COLO668 (cell line): ENCODE measurements around the gene VTI1A.

ENCODE experiments used
- DNase-seq: peaks from one replicate; lab custom pipeline; 2025; ENCODE audit not compliant: unreplicated experiment; lab: John Stamatoyannopoulos, UW

The VTI1A gene

DNA sequence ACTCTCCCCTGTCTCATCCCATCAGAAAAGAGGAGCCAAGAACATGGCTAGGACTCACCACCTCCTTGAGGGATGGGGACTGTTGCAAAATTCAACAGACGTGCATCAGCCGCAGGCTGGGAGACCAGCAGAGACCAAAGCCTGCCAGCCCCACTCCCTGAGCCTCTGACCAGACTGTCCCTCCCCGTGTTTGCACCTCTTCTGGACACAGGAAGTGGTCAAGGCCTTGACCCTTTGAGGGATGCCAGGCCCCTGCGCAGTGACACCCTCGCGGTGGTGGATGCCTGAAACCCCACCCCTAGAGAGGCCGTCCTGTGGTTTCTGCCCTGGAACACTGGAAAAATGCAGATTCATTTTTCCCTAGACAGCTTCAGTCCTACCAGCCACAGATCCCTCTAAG lies 374.6 kb downstream of the VTI1A start:
- DNase-seq, result no peak

- no peak for DNase-seq
These were observed 376.0 kb downstream of the VTI1A start for GRCh38 chr10:112823007-112823406.

GRCh38 chr10:112823604-112824003 lies 376.6 kb downstream of the VTI1A start:
- no peak for DNase-seq

DNA sequence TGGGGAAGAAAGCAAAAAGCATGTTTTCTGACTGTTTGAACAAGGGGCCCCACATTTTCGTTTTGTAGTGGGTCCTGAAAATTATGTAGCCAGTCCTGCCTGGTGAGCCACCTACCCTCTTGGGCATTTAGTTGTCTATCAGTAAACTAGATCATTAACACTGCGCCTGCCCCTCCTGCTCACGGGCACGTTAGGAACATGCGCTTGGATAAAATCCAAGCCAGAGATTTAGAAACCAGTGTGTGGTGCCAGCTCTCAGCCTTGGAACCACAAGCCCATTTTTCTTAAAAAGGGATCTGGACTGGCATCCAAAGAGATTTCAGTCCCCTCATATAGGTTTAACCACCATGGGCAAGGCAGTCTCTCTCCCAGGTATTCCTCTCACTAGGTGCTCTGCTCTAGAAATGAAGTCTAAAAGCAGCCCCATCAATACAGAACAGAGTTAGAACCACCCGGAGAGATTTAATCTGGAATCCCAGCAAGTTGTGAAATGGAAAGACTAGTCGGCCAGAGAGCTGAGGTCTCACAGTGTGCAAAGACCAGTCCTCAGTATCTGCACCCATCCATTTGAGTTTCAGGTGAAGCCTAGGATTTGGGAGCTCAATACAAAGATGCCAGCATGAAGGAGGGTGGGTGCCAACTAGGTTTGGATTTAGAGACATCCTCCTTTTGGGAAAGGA lies 379.1 kb downstream of the VTI1A start:
- DNase-seq, result no peak

DNA sequence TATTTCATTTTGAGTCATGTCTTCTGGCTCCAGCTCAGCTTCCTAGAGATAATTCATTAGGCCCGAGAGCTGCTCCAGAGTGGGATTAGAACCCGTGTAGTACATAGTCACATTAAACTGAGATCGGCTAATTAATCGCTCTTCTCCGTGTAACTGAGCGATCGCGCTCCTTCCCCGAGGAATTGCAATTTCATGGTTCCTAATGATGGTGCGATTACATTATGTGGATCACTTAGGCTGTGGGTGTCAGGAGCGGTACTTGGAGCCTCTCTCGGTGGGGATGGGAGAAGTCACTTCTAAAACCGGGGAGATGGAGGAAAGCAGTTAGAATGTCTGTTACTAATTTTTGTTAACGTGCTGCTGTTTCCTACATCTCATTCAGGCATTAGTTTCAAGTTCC lies 380.1 kb downstream of the VTI1A start:
- DNase-seq, result no peak

DNA sequence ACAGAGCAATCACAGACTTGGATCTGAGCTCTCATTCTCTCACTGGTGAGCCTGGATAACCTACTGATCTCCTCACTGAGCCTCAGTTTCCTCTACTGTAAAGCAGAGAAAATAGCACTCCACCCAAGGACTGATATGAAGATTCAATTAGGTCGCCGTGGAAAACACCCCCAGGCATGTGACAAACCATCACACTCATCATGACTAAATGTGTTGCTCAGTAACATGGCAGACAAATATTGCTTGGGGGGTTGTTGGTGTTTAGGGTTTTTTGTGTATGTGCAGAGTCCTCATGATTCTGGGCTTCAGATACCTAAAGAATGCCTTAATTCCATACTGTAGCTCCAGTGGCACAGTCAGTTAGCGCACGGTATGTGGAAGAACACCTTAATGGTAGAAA lies 380.9 kb downstream of the VTI1A start:
- no peak for DNase-seq

- no peak for DNase-seq
These were observed 384.8 kb downstream of the VTI1A start for GRCh38 chr10:112831859-112832258.

GRCh38 chr10:112832361-112832878 lies 385.4 kb downstream of the VTI1A start:
- no peak for DNase-seq

DNA sequence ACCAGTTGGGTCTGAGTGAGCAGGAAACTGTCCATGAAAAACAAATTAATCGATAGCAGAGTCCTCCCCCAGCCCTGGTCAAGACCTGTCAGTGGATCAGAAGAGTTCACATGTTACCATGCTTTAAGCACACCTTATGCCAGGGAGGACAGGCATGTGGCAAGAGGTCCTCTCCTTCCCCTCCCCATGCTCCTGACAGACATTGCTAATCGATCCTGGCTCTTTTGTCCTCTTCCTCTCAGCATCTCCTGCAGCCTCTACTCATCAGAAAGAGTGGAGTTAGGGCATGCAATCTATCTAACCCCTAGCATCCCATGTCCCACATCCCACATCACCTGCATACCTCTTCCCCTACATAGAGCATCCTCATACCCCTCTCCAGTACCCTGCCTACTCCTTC lies 385.9 kb downstream of the VTI1A start:
- DNase-seq, result no peak

- DNase-seq, result no peak
These were observed 387.8 kb downstream of the VTI1A start for GRCh38 chr10:112834751-112835181.

- DNase-seq, result no peak
These were observed 388.3 kb downstream of the VTI1A start for GRCh38 chr10:112835217-112835715.

DNA sequence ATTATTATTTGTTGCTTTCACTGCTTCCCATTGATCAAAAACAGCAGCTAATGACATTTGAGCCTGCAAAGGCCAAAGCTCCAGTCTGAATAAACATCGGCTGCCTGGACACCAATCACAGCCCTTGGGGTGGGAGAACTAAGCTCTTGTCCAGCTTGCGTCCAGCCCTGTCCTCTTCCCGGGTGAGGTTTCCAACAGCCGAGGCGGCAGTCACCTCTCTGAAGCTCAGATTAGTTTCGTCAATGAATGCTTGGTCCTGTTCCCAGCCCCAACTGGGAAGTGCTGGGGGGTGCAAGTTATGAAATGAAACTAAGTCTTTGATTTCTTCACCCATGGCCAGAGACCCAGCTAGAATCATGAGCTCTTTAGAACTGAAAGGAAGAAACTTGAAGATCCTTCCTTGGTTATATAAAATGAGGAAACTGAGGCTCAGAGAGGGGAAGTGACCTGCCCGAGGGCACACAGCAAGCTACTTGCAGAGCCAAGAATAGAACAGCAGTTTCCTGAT lies 389.0 kb downstream of the VTI1A start:
- DNase-seq, result no peak

GRCh38 chr10:112838784-112839481 lies 391.9 kb downstream of the VTI1A start:
- DNase-seq, result no peak

DNA sequence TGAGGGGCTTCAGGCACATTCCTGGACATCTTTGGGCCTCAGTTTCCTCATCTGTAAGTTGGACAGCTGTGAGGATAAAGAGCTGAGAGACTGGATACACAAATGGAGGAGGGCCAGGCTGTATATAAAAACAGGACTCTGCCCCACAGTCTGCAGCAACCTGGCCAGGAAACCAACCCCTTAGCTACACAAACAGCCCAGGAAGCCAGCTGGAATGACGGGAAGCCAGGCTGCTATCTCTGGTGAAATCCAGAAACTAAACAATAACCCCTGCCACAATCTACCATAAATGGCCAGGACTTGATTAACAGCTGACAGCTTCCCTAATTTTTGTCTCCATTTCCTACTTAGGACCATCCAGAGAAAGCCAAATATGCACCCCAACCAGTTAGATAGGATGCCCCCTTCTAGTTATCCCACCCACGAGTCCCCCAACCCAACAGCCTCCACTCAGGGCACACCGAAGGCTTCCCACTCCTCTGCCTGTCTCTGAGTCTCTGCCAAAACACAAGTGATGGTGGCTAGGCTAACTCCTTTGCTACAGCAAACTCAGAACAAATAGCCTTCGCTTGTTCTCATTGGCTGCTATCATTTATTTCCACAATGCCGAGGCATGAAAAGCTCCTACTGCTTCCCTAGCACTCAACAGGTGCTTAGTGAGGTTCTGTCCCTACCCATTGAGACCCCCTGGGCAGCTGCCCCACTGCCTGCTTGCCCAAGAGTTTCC lies 393.1 kb downstream of the VTI1A start:
- no peak for DNase-seq

- DNase-seq, result no peak
These were observed 394.5 kb downstream of the VTI1A start for GRCh38 chr10:112841549-112841948.

- peak; percentile 8 for DNase-seq
These were observed 395.9 kb downstream of the VTI1A start for GRCh38 chr10:112842832-112843360.

- no peak for DNase-seq
These were observed 396.6 kb downstream of the VTI1A start for GRCh38 chr10:112843623-112844022.

DNA sequence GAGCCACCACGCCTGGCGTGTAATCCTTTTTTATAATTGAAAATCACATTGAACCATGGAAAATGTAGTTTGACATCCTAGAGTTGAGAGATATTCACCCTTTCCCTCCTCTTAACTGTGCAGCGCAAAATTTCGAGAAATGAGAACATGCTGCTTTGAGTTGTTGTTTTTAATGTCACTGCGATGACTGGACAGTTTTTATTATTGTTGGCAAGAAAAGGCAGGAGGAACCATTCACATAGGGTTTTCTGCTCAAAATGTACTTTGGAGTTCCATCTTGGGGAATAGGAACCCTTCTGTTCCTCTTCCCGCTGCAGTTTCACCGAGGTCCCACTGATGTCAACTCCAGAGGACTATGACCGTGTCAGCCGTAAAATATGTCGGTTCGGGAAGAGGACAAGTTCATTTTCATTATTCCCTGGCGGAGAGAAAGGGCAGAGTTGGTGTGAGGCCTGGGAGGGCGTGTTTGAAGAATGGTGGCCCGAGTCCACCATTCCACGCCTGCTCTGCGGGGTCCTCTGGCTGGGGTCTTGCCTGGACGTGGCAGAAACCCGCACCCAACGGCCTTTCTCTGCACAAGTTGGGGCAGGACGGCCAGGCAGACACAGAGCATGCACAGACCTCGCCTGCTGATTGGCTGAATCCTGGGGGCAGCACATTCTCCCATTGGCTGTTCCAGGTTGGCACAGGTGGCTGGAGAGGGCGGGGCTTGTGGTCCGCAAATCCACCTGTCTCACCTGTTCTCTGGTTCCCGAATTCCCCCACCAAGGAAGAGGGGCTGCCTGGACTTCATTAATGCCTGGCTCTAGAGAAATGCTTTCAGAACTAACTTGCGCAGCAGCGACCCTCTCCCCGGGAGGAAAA lies 397.9 kb downstream of the VTI1A start:
- no peak for DNase-seq

DNA sequence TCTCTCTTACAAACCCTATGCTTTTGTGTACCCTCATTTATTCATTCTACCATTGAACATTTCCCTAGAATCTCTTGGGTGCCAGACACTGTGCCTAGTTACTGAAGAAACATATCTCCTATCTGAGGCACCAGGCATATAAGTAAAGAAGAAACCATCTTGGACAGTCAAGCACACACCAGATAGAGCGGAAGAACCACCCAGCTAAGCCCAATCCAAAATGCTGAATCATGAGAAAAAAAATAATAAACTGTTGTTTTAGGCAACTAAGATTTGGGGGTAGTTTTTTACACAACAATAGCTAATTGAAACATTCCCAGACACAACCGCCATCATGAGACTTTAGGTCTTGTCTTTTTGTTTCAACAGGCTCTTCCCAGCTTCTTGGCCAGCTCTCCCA lies 400.8 kb downstream of the VTI1A start:
- no peak for DNase-seq

GRCh38 chr10:112848228-112848627 lies 401.2 kb downstream of the VTI1A start:
- no peak for DNase-seq
